Activated naive CD4-positive, alpha-beta T cell treated with anti-CD3 and anti-CD28 coated beads, Interleukin-2, amount 10 ng/mL, durations not matched to agents 7 days and 5 days (primary cell): ENCODE data around the gene FAM240B.

Experiments used
- CTCF ChIA-PET: fragments of 350-600 bp; sonication (Branson Sonifier 250); formaldehyde crosslinking; loops from one replicate; lab custom pipeline; 2021; ENCODE audit warnings: antibody characterized with exemption; lab: Charles Lee
- DNase-seq: peaks from one replicate; pipeline ENCODE4 v3.0.0-alpha.2; 2020
- H3K27ac Mint-ChIP-seq: one replicate; pipeline ENCODE4 v1.8.0; 2021; ENCODE audit warnings: mild to moderate bottlenecking, moderate library complexity, mixed read lengths
- H3K27me3 Mint-ChIP-seq: one replicate; pipeline ENCODE4 v1.8.0; 2021; ENCODE audit warnings: mild to moderate bottlenecking, mixed read lengths
- H3K36me3 Mint-ChIP-seq: one replicate; pipeline ENCODE4 v1.8.0; 2021; ENCODE audit warnings: mixed read lengths
- H3K4me1 Mint-ChIP-seq: one replicate; pipeline ENCODE4 v1.8.0; 2021; ENCODE audit warnings: mixed read lengths
- H3K4me3 Mint-ChIP-seq: one replicate; pipeline ENCODE4 v1.8.0; 2021; ENCODE audit warnings: mild to moderate bottlenecking, moderate library complexity, mixed read lengths
- H3K9me3 Mint-ChIP-seq: one replicate; pipeline ENCODE4 v1.8.0; 2021; ENCODE audit warnings: mixed read lengths

Gene FAM240B

DNA sequence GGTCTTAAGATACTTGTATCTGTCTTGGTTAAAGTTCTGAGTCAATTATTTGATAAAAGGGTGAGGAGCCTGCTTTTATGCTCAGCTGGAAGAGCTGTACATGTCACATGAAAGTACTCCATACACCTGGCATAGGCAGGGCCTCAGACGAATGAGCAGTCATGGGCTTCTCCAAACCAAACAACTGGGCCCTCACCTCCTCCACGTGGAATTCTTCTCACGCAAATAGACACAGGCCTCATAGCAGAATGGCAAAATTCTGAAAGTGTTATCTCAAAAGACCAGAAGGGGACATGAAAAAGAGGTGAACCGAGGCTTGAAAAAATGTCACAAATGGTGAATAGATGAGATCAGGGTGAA is 48.6 kb downstream of the FAM240B start:
- Mint-ChIP-seq H3K9me3 (no peaks in the 10 kb centered on the region), H3K4me3 (no peak overlapping the region), H3K27me3 (peaks cover 11% of the 10 kb centered on the region), H3K4me1 (peaks cover 6% of the 10 kb centered on the region), H3K27ac (no peak overlapping the region), H3K36me3 (no peaks in the 10 kb centered on the region)
- CTCF ChIA-PET, result interaction anchor here (0.5 to 1.8 kb wide), 2 partner anchors 29 to 34 kb away, joined by 3 read pairs; no protein-coding TSS in a partner anchor
- DNase-seq, result no peak

- no peaks in the 10 kb centered on the region for H3K36me3 Mint-ChIP-seq
- no peak for DNase-seq
- no peak overlapping the region for H3K27ac Mint-ChIP-seq
- peaks cover 6% of the 10 kb centered on the region for H3K4me1 Mint-ChIP-seq
- H3K9me3 Mint-ChIP-seq, result no peaks in the 10 kb centered on the region
- CTCF ChIA-PET, result interaction anchor here (0.5 kb wide), 1 partner anchor 34 kb away, joined by 3 read pairs; no protein-coding TSS in a partner anchor
- no peak overlapping the region for H3K4me3 Mint-ChIP-seq
- H3K27me3 Mint-ChIP-seq, result peaks cover 6% of the 10 kb centered on the region
These were observed 49.2 kb downstream of the FAM240B start for GRCh38 chr9:38670542-38671371.

- H3K27me3 Mint-ChIP-seq, result peaks cover 6% of the 10 kb centered on the region
- no peak overlapping the region for H3K4me3 Mint-ChIP-seq
- H3K9me3 Mint-ChIP-seq, result no peaks in the 10 kb centered on the region
- H3K27ac Mint-ChIP-seq, result no peak overlapping the region
- H3K4me1 Mint-ChIP-seq, result peaks cover 6% of the 10 kb centered on the region
- CTCF ChIA-PET, result no interaction called here
- no peaks in the 10 kb centered on the region for H3K36me3 Mint-ChIP-seq
- DNase-seq, result no peak
These were observed 51.0 kb downstream of the FAM240B start for GRCh38 chr9:38668791-38669466.

DNA sequence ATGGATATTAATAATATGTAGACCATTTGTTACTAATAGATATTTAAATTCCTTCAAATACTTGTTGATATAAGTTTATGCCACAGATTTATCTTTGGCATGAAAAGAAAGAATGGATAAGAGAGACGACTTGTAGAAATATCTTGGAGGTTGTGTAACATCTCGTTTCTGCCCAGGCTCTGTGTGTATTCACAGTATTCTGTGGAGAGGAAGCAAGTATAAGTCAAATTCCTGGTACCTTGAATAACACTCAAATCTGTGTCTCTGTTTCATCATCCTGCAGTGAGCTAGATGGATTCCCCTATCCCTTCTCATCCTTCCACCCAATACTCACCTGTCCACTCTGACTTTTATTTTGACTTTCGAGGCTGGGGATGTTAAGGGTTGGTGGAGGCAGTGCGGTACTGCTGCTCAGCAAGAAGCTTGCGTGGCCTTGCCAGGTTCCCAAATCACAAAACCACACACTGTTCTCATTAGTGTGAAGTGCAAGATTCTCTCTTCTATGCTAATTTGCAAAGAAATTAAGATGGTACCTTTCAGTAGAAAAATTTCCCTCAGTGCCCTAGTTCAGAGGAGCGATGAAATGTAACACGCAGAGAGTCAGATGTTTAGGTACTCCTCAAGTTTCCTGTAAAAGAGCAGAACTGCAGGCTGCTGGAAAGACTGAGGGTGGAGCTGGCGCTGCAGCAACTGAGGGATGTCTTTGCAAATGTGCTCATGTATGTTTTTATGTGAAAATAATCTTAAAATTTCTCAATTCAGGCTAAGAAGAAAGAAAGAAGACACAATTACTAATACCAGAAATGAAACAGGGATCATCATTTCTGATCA is 57.0 kb downstream of the FAM240B start:
- CTCF ChIA-PET, result no interaction called here
- Mint-ChIP-seq H3K27ac (no peak overlapping the region), H3K4me1 (no peaks in the 10 kb centered on the region), H3K9me3 (no peaks in the 10 kb centered on the region), H3K36me3 (no peaks in the 10 kb centered on the region), H3K4me3 (no peak overlapping the region), H3K27me3 (peaks cover 5% of the 10 kb centered on the region)
- DNase-seq, result no peak

DNA sequence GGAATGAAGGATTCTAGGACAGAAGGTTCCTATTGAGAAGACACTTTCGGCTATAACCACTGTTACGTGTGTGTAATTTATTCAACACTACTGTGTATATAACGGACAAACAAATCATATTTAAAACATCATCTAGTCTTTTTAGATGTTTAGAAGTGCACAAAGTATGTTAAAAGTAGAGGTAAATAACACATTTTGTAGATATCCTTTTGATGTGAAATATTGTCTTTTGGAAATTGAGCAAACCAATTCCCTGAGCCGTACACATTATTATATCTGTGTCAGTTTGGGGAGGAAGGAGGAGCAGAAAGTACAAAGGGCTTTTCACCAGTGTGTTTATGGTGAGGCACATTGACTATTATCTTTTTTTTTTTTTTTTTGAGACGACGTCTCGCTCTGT is 60.4 kb downstream of the FAM240B start:
- H3K36me3 Mint-ChIP-seq, result no peaks in the 10 kb centered on the region
- peaks cover 9% of the 10 kb centered on the region for H3K27me3 Mint-ChIP-seq
- H3K4me1 Mint-ChIP-seq, result no peaks in the 10 kb centered on the region
- DNase-seq, result no peak
- no peaks in the 10 kb centered on the region for H3K9me3 Mint-ChIP-seq
- CTCF ChIA-PET, result no interaction called here
- no peak overlapping the region for H3K27ac Mint-ChIP-seq
- no peak overlapping the region for H3K4me3 Mint-ChIP-seq

DNA sequence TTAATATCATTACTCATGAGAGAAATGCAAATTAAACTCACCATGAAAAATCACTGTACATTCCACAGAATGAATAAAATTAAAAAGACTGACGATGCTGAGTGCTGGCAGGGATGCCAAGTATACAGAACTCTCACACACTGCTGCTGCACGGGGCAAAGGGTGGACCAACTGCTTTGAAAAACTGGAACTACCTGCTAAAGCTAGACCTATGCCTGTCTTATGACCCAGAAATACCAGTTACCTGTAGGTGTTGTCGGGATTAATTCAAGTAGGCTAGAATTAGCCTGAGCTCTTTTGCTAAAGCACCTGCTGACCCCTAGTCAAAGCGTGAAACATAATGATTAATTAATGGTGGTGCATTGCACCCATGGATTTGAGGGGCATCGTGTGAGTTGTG is 63.0 kb downstream of the FAM240B start:
- Mint-ChIP-seq H3K4me1 (no peaks in the 10 kb centered on the region), H3K9me3 (no peaks in the 10 kb centered on the region), H3K27ac (no peak overlapping the region), H3K36me3 (no peaks in the 10 kb centered on the region), H3K27me3 (peaks cover 4% of the 10 kb centered on the region), H3K4me3 (no peak overlapping the region)
- no peak for DNase-seq
- CTCF ChIA-PET, result no interaction called here

DNA sequence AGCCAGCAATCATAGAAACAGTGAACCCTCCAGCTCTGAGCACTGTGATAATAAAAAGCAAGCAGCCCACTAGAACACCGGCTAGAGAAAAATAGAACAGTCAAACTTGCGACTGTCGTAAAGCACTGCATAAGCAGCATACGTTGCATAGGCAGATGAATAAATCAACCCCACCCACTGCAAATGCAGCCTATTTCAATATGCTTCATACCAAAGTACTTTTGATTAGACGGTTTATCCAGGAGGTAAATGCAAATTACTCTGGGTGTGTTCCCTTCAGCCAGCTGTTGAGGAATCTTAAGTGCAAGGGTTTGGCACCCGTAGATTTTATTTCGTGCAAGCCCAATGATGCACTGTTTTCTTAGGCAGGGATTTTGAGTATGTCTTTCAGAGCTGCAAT is 67.4 kb downstream of the FAM240B start:
- no peak for DNase-seq
- Mint-ChIP-seq H3K9me3 (no peaks in the 10 kb centered on the region), H3K4me1 (no peaks in the 10 kb centered on the region), H3K27me3 (peaks cover 4% of the 10 kb centered on the region), H3K27ac (no peak overlapping the region), H3K36me3 (no peaks in the 10 kb centered on the region), H3K4me3 (no peak overlapping the region)
- CTCF ChIA-PET, result no interaction called here

DNA sequence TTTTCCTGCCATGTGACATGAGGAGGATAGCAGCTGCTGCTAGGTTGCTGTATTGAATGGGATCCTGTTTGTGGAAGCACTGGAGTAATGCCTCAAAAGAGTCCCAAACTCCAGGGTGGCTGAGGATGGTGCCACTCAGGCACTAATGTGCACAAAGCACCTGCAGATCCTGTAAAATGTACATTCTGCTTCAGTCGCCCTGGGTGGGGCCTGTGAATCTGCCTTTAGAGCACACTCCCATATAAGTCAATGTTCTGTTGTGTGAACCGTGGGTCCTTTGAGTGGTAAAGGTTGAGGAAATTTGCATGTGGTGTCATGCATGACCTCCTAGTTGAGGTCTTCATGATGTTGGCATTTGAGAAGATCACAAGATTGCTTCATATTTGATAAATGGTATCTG is 67.9 kb downstream of the FAM240B start:
- Mint-ChIP-seq H3K4me3 (no peak overlapping the region), H3K9me3 (no peaks in the 10 kb centered on the region), H3K27ac (no peak overlapping the region), H3K36me3 (no peaks in the 10 kb centered on the region), H3K27me3 (peaks cover 4% of the 10 kb centered on the region), H3K4me1 (no peaks in the 10 kb centered on the region)
- CTCF ChIA-PET, result no interaction called here
- DNase-seq, result no peak

DNA sequence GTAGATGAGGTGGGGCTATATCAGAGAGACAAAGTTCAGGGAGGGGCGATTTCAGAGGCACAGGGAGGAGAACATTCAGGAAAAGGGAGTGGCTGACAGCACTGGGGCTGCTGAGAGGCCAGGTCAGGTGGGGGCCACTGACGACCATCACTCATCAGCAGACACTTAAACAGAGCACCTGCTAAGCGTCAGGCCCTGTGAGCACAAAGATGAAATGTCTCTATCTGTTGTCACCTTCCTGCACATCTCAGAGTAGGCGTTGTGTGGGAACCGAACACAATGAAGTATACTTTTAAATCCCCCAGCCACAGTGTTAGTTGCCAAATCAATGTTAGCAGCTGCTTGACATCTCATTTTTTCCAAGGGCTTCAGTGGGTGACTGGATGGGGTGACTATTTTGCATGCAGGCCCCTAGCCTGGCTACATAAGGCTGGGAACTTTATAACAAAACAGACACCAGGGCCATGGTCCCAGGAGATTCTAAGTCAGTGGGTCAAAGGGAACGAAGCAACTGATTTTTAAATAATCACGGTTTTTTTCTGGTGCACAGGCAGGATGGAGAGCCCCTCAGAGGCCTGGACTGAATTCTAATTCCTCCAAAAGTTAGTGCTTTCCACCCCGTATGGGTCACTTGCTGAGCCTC is 68.4 kb downstream of the FAM240B start:
- Mint-ChIP-seq H3K4me1 (no peaks in the 10 kb centered on the region), H3K4me3 (no peak overlapping the region), H3K36me3 (no peaks in the 10 kb centered on the region), H3K27me3 (peaks cover 4% of the 10 kb centered on the region), H3K27ac (no peak overlapping the region), H3K9me3 (no peaks in the 10 kb centered on the region)
- DNase-seq, result no peak
- CTCF ChIA-PET, result no interaction called here

DNA sequence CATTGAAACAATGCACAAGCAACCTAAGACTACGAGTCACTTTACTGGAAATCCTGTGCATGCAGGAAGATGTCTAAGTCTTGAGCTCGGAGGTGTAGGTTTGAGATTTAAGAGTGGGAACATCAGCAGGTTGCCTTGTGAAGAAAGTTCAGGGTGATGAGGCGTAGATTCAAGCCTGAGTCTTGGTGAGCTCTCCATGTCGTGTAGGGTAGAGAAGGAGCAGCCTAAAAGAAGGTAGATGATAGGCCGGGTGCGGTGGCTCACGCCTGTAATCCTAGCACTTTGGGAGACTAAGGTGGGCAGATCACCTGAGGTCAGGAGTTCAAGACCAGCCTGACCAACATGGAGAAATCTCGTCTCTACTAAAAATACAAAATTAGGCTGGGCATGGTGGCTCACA is 69.4 kb downstream of the FAM240B start:
- no peaks in the 10 kb centered on the region for H3K36me3 Mint-ChIP-seq
- H3K27me3 Mint-ChIP-seq, result peaks cover 4% of the 10 kb centered on the region
- no peak for DNase-seq
- H3K9me3 Mint-ChIP-seq, result no peaks in the 10 kb centered on the region
- no peak overlapping the region for H3K27ac Mint-ChIP-seq
- no peaks in the 10 kb centered on the region for H3K4me1 Mint-ChIP-seq
- CTCF ChIA-PET, result no interaction called here
- H3K4me3 Mint-ChIP-seq, result no peak overlapping the region

DNA sequence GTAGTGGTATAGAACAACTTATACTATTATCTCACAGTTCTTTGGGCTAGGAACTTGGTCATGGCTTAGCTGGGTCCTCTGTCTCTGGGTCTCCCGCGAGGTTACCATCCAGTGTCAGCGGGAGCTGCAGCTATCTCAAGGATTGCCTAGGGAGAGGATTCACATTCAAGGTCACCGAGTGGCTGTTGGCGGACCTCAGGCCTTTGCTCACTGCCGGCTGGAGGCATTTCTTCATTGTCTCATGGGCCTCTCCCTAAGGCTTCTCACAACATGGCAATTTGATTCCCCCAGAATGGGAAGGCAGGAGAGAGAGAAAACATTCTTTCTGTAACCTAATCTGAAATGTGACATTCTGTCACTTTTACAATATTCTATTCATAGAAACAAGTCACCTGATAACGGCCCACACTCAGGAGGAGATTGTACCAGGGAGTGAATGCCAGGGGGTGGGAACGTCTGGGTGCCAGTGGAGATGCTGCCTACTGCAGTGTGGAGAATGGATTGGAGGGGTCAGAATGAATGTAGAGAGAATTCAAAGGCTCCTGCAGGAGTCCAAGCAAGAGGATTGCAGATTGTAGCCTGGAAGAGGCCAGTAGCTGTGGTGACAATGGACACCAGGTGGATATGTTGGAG is 70.1 kb downstream of the FAM240B start:
- H3K4me3 Mint-ChIP-seq, result no peak overlapping the region

DNA sequence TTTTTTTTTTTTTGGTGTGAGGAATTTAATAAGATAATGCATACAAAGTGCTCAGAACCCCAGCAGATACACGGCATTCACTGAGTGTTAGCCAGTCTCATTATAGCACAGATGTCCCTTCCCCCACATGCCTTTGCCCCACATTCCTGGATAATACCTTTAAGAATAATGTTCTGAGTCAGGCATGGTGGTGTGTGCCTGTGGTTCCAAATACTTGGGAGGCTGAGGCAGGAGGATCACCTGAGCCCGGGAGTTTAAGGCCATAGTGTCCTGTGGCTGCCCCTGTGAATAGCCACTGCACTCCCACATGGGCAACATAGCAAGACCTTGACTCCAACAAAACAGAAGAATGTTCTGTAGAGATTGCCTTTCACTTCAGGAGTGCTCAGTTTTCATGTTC is 75.3 kb downstream of the FAM240B start:
- H3K27me3 Mint-ChIP-seq, result no peaks in the 10 kb centered on the region
- no peaks in the 10 kb centered on the region for H3K9me3 Mint-ChIP-seq
- no peak overlapping the region for H3K27ac Mint-ChIP-seq
- no peak for DNase-seq
- H3K4me1 Mint-ChIP-seq, result no peaks in the 10 kb centered on the region
- CTCF ChIA-PET, result no interaction called here
- H3K4me3 Mint-ChIP-seq, result no peak overlapping the region
- H3K36me3 Mint-ChIP-seq, result no peaks in the 10 kb centered on the region

More for the DNA sequence above, 70.1 kb downstream of the FAM240B start:
- CTCF ChIA-PET, result no interaction called here
- Mint-ChIP-seq H3K27me3 (no peaks in the 10 kb centered on the region), H3K27ac (no peak overlapping the region), H3K4me1 (no peaks in the 10 kb centered on the region), H3K36me3 (no peaks in the 10 kb centered on the region), H3K9me3 (no peaks in the 10 kb centered on the region)
- DNase-seq, result no peak
